Right atrium auricular region (tissue), 2 donors: ENCODE results near the gene RHEB. TPM values are rescaled to one million over a fixed set of nuclear protein-coding genes. Genes with fewer than 3 reads are reported as not detected.

Experiments used
- DNase-seq: peaks from one replicate; pipeline ENCODE4 v3.0.0-alpha.2; 2019; ENCODE audit warnings: low spot score
- H3K27ac ChIP-seq, 2 donors: fragments of 200-600 bp; sonication (generic); 1 replicate in 1 of 2; 2 replicates in 1 of 2; pipeline ENCODE4 v1.5.1; 2016 to 2019
- H3K27me3 ChIP-seq, 2 donors: fragments of 200-600 bp; sonication (generic); one replicate each; pipeline versions ENCODE4 v1.5.1 to v1.6.0; 2017 to 2019
- H3K36me3 ChIP-seq: fragments of 200-600 bp; sonication (generic); one replicate; pipeline ENCODE4 v1.5.1; 2016
- H3K4me1 ChIP-seq, 2 donors: fragments of 200-600 bp; sonication (generic); one replicate each; pipeline versions ENCODE4 v1.5.1 to v1.6.0; 2017 to 2019
- H3K4me3 ChIP-seq, 2 donors: fragments of 200-600 bp; sonication (generic); 1 replicate in 1 of 2; 2 replicates in 1 of 2; pipeline ENCODE4 v1.5.1; 2017 to 2019; ENCODE audit warnings: mild to moderate bottlenecking in 1 of 2, moderate library complexity in 1 of 2
- H3K9me3 ChIP-seq, 2 donors: fragments of 200-600 bp; sonication (generic); one replicate each; pipeline ENCODE4 v1.5.1; 2019
- total RNA-seq, 2 donors: library from RNA; depleted of rRNA; stranded (reverse); fragments of >200 nt; gene quantifications; one replicate each; pipeline ENCODE4 v1.1.0, GENCODE V29; 2016
- TF ChIP-seq, protein P1 (sequence below), 2 donors: fragments of 200-600 bp; sonication (generic); IDR thresholded peaks; one replicate each; pipeline ENCODE4 v1.5.1; 2019; ENCODE audit warnings: antibody characterized with exemption in 2 of 2

The RHEB gene
- total RNA-seq, 2 donors from 2014 or later: 77.9 to 128 TPM

DNA sequence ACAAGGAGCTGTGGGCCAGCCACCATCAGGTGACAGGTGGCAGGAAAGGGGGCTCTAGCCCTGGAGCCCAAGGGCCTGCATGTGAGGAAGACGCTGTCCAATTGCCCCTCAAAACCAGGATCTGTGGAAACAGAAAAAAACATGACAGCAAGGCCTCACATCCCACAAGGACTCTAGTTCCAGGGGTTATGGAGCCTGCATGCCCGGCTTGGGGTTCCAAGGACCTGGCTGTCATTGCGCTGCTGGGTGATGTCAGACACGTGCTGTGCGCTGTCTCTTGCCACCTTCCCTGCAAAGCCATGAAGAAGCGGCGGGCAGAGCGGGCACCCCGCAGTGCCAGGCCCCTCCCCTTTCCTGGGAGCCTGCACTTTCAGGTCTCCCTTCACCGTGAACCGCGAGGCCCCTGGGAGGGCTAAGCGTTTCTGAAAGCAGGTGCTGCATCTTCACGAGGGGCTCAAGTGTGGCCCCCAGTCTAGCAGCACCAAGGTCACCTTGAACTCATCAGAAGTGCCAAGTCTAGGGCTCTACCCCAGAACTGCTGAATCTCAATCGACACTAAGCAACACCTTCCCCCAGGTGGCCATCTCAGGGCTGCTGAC lies 64.7 kb downstream of the RHEB start:
- no peak overlapping the region for H3K4me3 ChIP-seq
- peaks cover 0 to 10% of the 10 kb centered on the region in 2 donors for H3K4me1 ChIP-seq
- DNase-seq: peak; percentile 53
- no peaks in the 10 kb centered on the region for H3K9me3 ChIP-seq
- H3K27ac ChIP-seq: no peak overlapping the region
- no peaks in the 10 kb centered on the region for H3K36me3 ChIP-seq
- H3K27me3 ChIP-seq: no peaks in the 10 kb centered on the region
- TF ChIP-seq, protein P1, sequence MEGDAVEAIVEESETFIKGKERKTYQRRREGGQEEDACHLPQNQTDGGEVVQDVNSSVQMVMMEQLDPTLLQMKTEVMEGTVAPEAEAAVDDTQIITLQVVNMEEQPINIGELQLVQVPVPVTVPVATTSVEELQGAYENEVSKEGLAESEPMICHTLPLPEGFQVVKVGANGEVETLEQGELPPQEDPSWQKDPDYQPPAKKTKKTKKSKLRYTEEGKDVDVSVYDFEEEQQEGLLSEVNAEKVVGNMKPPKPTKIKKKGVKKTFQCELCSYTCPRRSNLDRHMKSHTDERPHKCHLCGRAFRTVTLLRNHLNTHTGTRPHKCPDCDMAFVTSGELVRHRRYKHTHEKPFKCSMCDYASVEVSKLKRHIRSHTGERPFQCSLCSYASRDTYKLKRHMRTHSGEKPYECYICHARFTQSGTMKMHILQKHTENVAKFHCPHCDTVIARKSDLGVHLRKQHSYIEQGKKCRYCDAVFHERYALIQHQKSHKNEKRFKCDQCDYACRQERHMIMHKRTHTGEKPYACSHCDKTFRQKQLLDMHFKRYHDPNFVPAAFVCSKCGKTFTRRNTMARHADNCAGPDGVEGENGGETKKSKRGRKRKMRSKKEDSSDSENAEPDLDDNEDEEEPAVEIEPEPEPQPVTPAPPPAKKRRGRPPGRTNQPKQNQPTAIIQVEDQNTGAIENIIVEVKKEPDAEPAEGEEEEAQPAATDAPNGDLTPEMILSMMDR (IDR thresholded peaks at IDR 0.05): no peak

DNA sequence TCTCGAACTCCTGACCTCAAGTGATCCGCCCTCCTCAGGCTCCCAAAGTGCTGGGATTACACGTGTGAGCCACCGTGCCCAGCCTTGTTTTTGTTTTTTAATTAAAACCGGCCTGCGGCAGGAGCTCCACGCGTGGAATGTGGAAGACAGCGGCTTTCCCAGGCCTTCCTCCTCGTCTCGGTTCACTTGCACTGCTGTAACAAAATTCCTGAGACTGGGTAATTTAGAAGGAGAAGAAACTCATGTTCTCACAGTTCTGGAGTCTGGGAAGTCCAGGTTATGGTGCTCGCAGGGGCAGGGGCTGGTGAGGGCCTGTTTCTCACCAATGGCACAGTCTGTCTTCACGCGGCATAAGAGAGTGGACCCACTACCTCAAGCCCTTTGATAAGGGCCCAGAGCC lies 65.4 kb downstream of the RHEB start:
- no peaks in the 10 kb centered on the region for H3K27me3 ChIP-seq
- peak; percentile 53 for DNase-seq
- peaks cover 0 to 4% of the 10 kb centered on the region in 2 donors for H3K4me1 ChIP-seq
- H3K4me3 ChIP-seq: no peak overlapping the region
- TF ChIP-seq, protein P1 (IDR thresholded peaks at IDR 0.05): no peak
- H3K9me3 ChIP-seq: no peaks in the 10 kb centered on the region
- no peak overlapping the region for H3K27ac ChIP-seq
- no peaks in the 10 kb centered on the region for H3K36me3 ChIP-seq

DNA sequence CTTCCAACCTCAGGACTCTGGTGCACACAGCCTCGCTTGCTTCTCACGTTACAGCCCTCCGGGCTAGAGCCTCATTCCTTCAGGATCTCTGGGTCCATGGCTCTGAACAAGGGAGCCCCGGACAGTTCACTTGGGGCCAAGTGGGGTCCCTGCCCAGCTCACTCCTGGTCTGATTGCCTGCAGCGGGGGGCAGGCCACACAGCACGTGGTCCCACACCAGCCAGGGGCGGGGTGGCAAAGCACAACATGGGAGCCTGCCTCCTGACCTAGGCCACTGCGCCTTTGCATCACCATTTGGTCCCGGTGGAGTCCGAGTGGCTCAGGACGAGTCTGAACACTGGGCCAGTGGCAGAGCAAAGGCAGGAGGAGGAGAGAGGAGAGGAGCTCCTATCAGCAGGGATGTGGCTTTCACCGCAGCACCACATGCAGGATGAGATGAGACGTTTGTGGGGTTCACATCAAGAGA lies 66.3 kb downstream of the RHEB start:
- Histone ChIP-seq H3K27ac (no peak overlapping the region), H3K36me3 (no peaks in the 10 kb centered on the region), H3K9me3 (no peaks in the 10 kb centered on the region), H3K4me3 (no peak overlapping the region), H3K4me1 (peaks cover 0 to 1% of the 10 kb centered on the region in 2 donors), H3K27me3 (no peaks in the 10 kb centered on the region)
- DNase-seq: peak; percentile 56
- TF ChIP-seq, protein P1 (IDR thresholded peaks at IDR 0.05): no peak

DNA sequence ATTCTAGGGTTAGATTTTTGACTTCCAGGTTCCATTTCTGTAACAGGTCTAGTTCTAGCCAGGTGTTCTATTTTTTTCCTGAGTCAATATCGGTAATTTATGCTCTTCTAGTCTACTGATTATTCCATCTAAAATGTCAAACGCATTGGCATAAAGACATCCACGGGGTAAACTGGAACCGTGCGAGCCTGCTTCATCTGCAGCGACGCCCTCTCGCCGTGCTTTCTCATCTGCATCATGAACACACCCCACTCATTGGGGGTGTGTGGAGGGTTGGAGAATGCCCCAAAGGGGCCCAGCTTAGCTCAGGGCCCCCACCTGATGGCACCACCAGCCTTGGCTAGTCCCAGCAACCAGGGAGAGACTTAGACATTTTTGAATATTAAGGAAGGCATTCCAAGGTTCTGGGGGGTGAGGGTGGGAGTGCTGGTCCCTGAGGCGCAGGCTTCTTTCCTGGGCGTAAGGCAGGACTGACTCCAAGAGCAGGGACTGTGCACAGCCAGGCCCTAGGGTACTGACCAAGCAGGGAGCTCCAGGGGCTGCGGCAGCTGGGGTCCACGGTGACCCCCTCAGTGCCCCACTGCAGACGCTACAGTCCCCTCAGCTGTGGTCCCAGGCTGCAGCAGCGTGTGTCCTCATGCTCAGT lies 66.9 kb downstream of the RHEB start:
- no peaks in the 10 kb centered on the region for H3K27me3 ChIP-seq
- H3K9me3 ChIP-seq: no peaks in the 10 kb centered on the region
- DNase-seq: no peak
- no peak overlapping the region for H3K27ac ChIP-seq
- peaks cover 0 to 7% of the 10 kb centered on the region in 2 donors for H3K4me1 ChIP-seq
- no peak overlapping the region for H3K4me3 ChIP-seq
- TF ChIP-seq, protein P1 (IDR thresholded peaks at IDR 0.05): no peak
- H3K36me3 ChIP-seq: no peaks in the 10 kb centered on the region

DNA sequence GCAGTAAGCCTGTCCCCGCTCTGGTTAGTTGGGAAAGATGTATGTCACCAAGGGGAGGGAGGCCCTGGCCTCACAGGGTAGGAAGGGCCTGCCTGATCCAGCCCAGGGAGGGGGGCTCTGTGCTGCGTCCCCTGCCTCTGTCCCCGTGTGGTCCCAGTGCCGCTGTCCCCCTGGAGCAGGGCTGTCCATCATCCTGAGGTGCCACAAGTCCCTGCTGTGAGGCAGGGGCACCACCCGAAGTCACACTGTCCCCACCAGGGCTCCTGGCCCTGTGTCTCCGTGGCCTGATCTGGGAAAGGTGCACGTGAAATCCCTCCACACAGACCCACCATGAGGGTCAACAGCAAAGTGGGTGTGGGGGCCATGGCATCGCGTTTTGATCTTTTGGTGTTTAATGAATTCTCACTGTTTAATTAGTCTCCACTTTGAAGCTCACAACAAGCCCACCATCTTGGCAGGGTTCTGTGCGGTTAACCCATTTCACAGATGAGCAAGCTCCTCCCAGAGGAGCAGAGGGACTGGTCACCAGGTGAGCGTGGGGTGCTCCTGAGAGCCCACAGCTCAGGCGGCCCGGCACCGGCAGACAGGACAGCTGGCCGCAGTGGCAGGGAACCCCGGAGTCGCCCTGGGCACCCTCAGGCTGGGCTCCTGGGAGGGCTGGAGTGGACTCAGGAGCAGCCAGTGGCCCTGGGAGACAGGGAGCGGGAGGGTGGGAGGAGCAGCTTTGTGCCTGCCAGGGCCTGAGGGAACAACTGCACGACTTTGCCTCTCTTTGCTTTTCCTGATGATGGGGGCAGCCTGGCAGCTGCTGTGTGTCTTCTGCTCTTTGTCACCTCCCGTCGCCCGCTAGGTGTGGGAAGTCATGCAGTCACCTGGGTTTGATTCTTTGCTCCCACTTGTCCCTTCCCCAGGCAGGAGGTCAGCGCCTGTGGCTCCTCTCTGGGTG lies 67.8 kb downstream of the RHEB start:
- TF ChIP-seq, protein P1 (IDR thresholded peaks at IDR 0.05): no peak
- H3K36me3 ChIP-seq: no peaks in the 10 kb centered on the region
- no peaks in the 10 kb centered on the region for H3K9me3 ChIP-seq
- no peaks in the 10 kb centered on the region for H3K27me3 ChIP-seq
- no peak overlapping the region for H3K27ac ChIP-seq
- H3K4me1 ChIP-seq: peaks cover 0 to 7% of the 10 kb centered on the region in 2 donors
- no peak overlapping the region for H3K4me3 ChIP-seq
- no peak for DNase-seq
